ENCODE measurements around the gene TREM2.

GRCh38 chr6:41176189-41176588 lies 13.3 kb upstream of the TREM2 start:
- no peak for TF ChIP-seq CTCF (IDR thresholded peaks at IDR 0.05)
- no peak for TF ChIP-seq POLR2A (IDR thresholded peaks at IDR 0.05)
- TF ChIP-seq EP300 (IDR thresholded peaks at IDR 0.05): no peak
